Measurements from ENCODE around the gene ATP1A2.

ATP1A2 gene

GRCh38 chr1:160151303-160151702 lies 35.7 kb downstream of the ATP1A2 start, which contains the start of gene ATP1A4:
TSS of gene ATP1A4 (plus strand) at chr1:160151603. CDS start at chr1:160152041, 438 bp downstream.
- H3K27me3 Mint-ChIP-seq (ENCODE audit: low read depth), result peaks cover 17% of the 10 kb centered on the region
- no peaks in the 10 kb centered on the region for H3K4me1 Mint-ChIP-seq (ENCODE audit: low read depth)
- H3K4me3 Mint-ChIP-seq, result no peak within 1 kb of the TSS
- H3K27ac Mint-ChIP-seq, result no peak within 1 kb of the TSS
- no peaks in the 10 kb centered on the region for H3K9me3 Mint-ChIP-seq
- H3K36me3 Mint-ChIP-seq (ENCODE audit: low read depth), result no peaks in the 10 kb centered on the region

DNA sequence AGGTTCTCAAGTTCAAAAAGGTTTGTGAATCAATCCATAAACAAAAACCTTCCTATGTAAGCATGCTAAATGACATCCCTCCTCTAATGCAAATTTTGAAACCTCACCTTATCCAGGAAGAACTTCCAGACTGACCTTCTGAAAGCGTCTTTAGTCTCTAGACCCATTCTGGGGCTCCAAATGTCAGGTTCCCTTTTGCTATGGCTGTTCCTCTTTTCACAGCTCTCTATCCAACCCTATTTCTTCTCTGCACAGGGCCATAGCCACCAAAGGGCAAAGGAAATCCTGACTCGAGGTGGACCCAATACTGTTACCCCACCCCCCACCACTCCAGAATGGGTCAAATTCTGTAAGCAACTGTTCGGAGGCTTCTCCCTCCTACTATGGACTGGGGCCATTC lies 39.2 kb downstream of the ATP1A2 start:
- H3K4me3 Mint-ChIP-seq, result no peak overlapping the region
- no peaks in the 10 kb centered on the region for H3K9me3 Mint-ChIP-seq
- no peak overlapping the region for H3K27ac Mint-ChIP-seq
- H3K4me1 Mint-ChIP-seq (ENCODE audit: low read depth), result no peaks in the 10 kb centered on the region
- peaks cover 26% of the 10 kb centered on the region for H3K27me3 Mint-ChIP-seq (ENCODE audit: low read depth)
- no peaks in the 10 kb centered on the region for H3K36me3 Mint-ChIP-seq (ENCODE audit: low read depth)

- H3K36me3 Mint-ChIP-seq (ENCODE audit: low read depth), result no peaks in the 10 kb centered on the region
- no peak overlapping the region for H3K4me3 Mint-ChIP-seq
- no peak overlapping the region for H3K27ac Mint-ChIP-seq
- H3K9me3 Mint-ChIP-seq, result no peaks in the 10 kb centered on the region
- H3K27me3 Mint-ChIP-seq (ENCODE audit: low read depth), result peaks cover 29% of the 10 kb centered on the region
- no peaks in the 10 kb centered on the region for H3K4me1 Mint-ChIP-seq (ENCODE audit: low read depth)
These were observed 40.8 kb downstream of the ATP1A2 start for GRCh38 chr1:160156361-160156760.

DNA sequence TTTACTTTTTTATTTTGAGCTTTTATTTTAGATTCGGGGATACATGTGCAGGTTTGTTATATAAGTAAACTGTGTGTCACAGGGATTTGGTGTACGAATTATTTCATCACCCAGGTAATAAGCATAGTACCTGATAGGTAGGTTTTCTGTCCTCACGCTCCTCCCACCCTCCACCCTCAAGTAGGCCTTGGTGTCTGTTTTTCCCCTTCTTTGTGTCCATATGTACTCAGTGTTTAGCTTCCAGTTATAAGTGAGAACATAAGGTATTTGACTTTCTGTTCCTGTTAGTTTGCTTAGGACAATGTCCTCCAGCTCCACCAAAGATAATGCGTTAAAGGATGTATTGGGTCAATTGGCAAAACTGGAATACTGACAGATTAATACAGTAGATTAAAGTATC lies 41.6 kb downstream of the ATP1A2 start:
- H3K36me3 Mint-ChIP-seq (ENCODE audit: low read depth), result no peaks in the 10 kb centered on the region
- H3K9me3 Mint-ChIP-seq, result no peaks in the 10 kb centered on the region
- H3K27ac Mint-ChIP-seq, result no peak overlapping the region
- H3K4me3 Mint-ChIP-seq, result no peak overlapping the region
- peaks cover 35% of the 10 kb centered on the region for H3K27me3 Mint-ChIP-seq (ENCODE audit: low read depth)
- H3K4me1 Mint-ChIP-seq (ENCODE audit: low read depth), result no peaks in the 10 kb centered on the region

DNA sequence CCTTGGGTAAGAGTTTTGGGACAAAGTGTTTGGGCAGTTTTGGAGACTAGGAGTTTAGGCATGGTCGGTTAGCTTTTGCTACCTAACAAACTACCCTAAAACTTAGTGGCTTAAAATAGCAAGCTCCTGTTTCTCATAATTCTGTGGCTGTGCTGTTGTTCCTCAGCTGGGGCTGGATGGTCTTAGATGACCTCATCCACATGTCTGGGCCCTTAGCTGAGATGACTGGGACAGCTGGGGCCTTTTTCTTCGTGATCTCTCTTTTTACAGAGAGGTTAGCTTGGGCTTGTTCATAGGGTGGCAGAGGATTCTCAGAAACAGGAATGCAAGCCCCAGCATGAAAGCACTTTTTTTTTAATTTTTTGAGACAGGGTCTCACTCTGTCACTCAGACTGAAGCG lies 42.5 kb downstream of the ATP1A2 start:
- no peaks in the 10 kb centered on the region for H3K36me3 Mint-ChIP-seq (ENCODE audit: low read depth)
- H3K4me3 Mint-ChIP-seq, result no peak overlapping the region
- no peak overlapping the region for H3K27ac Mint-ChIP-seq
- no peaks in the 10 kb centered on the region for H3K9me3 Mint-ChIP-seq
- H3K27me3 Mint-ChIP-seq (ENCODE audit: low read depth), result peaks cover 35% of the 10 kb centered on the region
- H3K4me1 Mint-ChIP-seq (ENCODE audit: low read depth), result no peaks in the 10 kb centered on the region

- Mint-ChIP-seq H3K36me3 (ENCODE audit: low read depth) (no peaks in the 10 kb centered on the region), H3K4me3 (no peak overlapping the region), H3K4me1 (ENCODE audit: low read depth) (no peaks in the 10 kb centered on the region), H3K27me3 (ENCODE audit: low read depth) (peaks cover 35% of the 10 kb centered on the region), H3K9me3 (no peaks in the 10 kb centered on the region), H3K27ac (no peak overlapping the region)
These were observed 43.0 kb downstream of the ATP1A2 start for GRCh38 chr1:160158534-160158933.

DNA sequence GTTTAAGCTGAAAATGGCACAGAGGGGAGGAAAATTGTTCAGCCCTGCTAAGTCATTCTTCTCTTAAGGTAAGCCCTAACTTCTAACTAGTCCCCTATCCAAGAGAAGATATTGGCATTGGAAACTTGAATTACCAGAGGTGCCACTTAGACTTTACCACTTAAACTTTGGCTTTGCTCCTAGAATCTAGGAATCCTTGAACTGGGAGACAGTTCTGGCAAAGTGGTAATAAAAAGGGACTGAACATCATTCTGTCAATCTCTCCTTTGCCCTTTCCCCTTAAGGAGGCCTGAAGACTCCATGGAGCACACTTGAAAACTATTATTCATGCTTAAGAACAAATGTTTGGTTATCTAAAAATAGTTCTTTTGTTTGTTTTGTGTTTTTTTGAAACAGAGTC lies 44.3 kb downstream of the ATP1A2 start:
- Mint-ChIP-seq H3K27ac (no peak overlapping the region), H3K4me1 (ENCODE audit: low read depth) (no peaks in the 10 kb centered on the region), H3K36me3 (ENCODE audit: low read depth) (no peaks in the 10 kb centered on the region), H3K9me3 (no peaks in the 10 kb centered on the region), H3K4me3 (no peak overlapping the region), H3K27me3 (ENCODE audit: low read depth) (peaks cover 44% of the 10 kb centered on the region)

- H3K27ac Mint-ChIP-seq, result no peak overlapping the region
- peaks cover 48% of the 10 kb centered on the region for H3K27me3 Mint-ChIP-seq (ENCODE audit: low read depth)
- H3K4me1 Mint-ChIP-seq (ENCODE audit: low read depth), result no peaks in the 10 kb centered on the region
- H3K4me3 Mint-ChIP-seq, result no peak overlapping the region
- no peaks in the 10 kb centered on the region for H3K9me3 Mint-ChIP-seq
- no peaks in the 10 kb centered on the region for H3K36me3 Mint-ChIP-seq (ENCODE audit: low read depth)
These were observed 46.6 kb downstream of the ATP1A2 start for GRCh38 chr1:160161965-160162705.

DNA sequence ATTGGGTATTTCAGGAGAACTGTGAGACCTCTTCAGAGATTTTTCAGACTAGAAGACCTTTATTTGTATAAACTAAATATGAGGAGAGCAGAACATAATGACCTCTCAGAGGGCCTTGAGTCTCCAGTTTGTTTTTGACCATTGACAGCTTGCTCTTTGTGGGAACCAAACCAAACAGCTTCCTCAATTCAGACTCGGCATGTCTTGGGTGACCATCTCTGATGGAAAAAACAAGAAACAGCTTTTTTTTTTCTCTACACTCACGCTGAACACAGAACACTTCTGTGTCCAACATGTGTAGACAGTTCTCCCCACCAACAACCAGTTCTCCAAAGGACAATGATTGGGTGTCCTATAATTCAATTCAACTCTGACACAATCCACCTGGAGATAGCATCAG lies 47.4 kb downstream of the ATP1A2 start:
- no peak overlapping the region for H3K27ac Mint-ChIP-seq
- H3K4me3 Mint-ChIP-seq, result no peak overlapping the region
- no peaks in the 10 kb centered on the region for H3K9me3 Mint-ChIP-seq
- peaks cover 44% of the 10 kb centered on the region for H3K27me3 Mint-ChIP-seq (ENCODE audit: low read depth)
- H3K4me1 Mint-ChIP-seq (ENCODE audit: low read depth), result no peaks in the 10 kb centered on the region
- no peaks in the 10 kb centered on the region for H3K36me3 Mint-ChIP-seq (ENCODE audit: low read depth)

- H3K27ac Mint-ChIP-seq, result no peak overlapping the region
These were observed 48.1 kb downstream of the ATP1A2 start for GRCh38 chr1:160163615-160164014.

DNA sequence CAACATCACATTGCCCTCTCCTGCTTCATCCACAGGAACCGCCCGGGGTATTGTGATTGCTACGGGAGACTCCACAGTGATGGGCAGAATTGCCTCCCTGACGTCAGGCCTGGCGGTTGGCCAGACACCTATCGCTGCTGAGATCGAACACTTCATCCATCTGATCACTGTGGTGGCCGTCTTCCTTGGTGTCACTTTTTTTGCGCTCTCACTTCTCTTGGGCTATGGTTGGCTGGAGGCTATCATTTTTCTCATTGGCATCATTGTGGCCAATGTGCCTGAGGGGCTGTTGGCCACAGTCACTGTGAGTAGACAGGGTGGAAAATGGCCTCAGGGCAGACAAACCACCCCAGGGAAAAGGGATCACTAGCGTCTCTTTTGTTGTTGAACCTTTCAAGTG lies 48.6 kb downstream of the ATP1A2 start:
- H3K27me3 Mint-ChIP-seq (ENCODE audit: low read depth), result peaks cover 44% of the 10 kb centered on the region
- H3K4me1 Mint-ChIP-seq (ENCODE audit: low read depth), result no peaks in the 10 kb centered on the region
- no peak overlapping the region for H3K27ac Mint-ChIP-seq
- no peaks in the 10 kb centered on the region for H3K9me3 Mint-ChIP-seq
- H3K4me3 Mint-ChIP-seq, result no peak overlapping the region
- no peaks in the 10 kb centered on the region for H3K36me3 Mint-ChIP-seq (ENCODE audit: low read depth)

More at GRCh38 chr1:160163615-160164014, 48.1 kb downstream of the ATP1A2 start:
- Mint-ChIP-seq H3K9me3 (no peaks in the 10 kb centered on the region), H3K27me3 (ENCODE audit: low read depth) (peaks cover 43% of the 10 kb centered on the region), H3K4me3 (no peak overlapping the region), H3K4me1 (ENCODE audit: low read depth) (no peaks in the 10 kb centered on the region), H3K36me3 (ENCODE audit: low read depth) (no peaks in the 10 kb centered on the region)

DNA sequence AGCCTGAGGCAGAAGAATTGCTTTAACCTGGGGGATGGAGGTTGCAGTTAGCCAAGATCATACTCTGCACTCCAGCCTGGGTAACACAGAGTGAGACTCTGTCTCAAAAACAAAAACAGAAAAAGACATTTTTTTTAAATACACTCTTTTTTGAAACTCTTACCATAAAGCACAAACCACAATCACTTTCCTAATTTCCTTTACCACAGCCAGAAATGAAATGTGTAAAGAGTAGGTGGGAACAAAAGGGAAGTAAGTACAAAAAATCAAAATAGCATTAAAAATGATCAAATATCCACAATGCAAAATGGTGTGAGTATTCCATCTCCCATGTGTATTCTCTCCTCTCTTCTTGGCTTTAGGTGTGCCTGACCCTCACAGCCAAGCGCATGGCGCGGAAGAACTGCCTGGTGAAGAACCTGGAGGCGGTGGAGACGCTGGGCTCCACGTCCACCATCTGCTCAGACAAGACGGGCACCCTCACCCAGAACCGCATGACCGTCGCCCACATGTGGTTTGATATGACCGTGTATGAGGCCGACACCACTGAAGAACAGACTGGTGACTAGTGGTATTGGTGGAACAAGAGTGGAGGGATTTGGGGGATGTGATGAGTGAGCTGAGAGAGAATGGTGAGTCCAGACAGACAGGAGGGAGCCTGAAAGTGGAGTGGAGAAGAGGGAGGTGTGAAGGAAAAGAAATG lies 50.8 kb downstream of the ATP1A2 start:
- peaks cover 7% of the 10 kb centered on the region for H3K4me1 Mint-ChIP-seq (ENCODE audit: low read depth)
- no peak overlapping the region for H3K27ac Mint-ChIP-seq
- H3K4me3 Mint-ChIP-seq, result no peak overlapping the region
- no peaks in the 10 kb centered on the region for H3K36me3 Mint-ChIP-seq (ENCODE audit: low read depth)
- no peaks in the 10 kb centered on the region for H3K9me3 Mint-ChIP-seq
- peaks cover 47% of the 10 kb centered on the region for H3K27me3 Mint-ChIP-seq (ENCODE audit: low read depth)

GRCh38 chr1:160167056-160167455 lies 51.5 kb downstream of the ATP1A2 start:
- H3K9me3 Mint-ChIP-seq, result no peaks in the 10 kb centered on the region
- H3K27me3 Mint-ChIP-seq (ENCODE audit: low read depth), result peaks cover 43% of the 10 kb centered on the region
- no peak overlapping the region for H3K4me3 Mint-ChIP-seq
- peaks cover 7% of the 10 kb centered on the region for H3K4me1 Mint-ChIP-seq (ENCODE audit: low read depth)
- no peak overlapping the region for H3K27ac Mint-ChIP-seq
- H3K36me3 Mint-ChIP-seq (ENCODE audit: low read depth), result no peaks in the 10 kb centered on the region

DNA sequence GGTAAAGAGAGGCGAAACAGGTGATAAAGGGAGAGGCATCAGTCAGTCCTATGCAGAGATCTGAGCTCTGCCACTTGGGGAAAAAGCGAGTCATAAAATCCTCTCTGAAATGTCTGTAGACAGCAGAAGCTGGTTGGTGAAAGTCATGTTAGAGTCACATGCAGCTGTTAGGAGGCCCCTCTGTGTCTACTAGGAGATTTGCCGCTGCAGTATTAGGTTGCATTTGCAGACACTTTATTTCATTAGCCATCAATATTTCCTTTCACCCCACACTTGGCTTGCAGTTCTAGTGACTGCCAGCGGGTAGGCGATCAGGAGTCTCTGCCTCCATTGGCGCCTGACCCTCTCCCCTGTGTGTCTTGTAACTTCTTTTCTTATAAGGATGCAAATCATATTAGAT lies 52.0 kb downstream of the ATP1A2 start:
- Mint-ChIP-seq H3K4me1 (ENCODE audit: low read depth) (peaks cover 7% of the 10 kb centered on the region), H3K4me3 (no peak overlapping the region), H3K36me3 (ENCODE audit: low read depth) (no peaks in the 10 kb centered on the region), H3K9me3 (no peaks in the 10 kb centered on the region), H3K27me3 (ENCODE audit: low read depth) (peaks cover 47% of the 10 kb centered on the region), H3K27ac (no peak overlapping the region)

DNA sequence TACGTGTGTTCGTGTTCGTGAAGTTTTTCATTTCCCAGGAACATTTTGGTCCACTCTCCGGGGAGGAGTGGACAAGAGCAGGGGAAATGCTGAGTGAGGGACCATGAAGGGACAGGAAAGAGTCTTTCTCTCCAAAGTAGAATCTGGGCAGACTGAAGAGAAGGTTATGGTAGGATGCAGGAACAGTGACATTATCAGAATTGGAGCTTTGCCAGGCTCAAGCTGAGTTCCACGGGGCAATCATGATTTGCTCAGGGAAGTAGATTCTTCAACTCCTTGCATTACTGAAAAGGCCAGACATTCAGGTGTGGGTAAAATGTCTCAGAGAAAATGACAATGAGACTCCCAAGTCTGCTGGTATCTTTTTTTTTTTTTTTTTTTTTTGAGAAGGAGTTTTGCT lies 52.5 kb downstream of the ATP1A2 start:
- Mint-ChIP-seq H3K27ac (no peak overlapping the region), H3K4me1 (ENCODE audit: low read depth) (peaks cover 7% of the 10 kb centered on the region), H3K36me3 (ENCODE audit: low read depth) (no peaks in the 10 kb centered on the region), H3K27me3 (ENCODE audit: low read depth) (peaks cover 51% of the 10 kb centered on the region), H3K9me3 (no peaks in the 10 kb centered on the region), H3K4me3 (no peak overlapping the region)

Data from T-helper 1 cell treated with Interleukin-12 subunit alpha and Interleukin-12 subunit beta and Interleukin-4 antibody, amounts not matched to agents 30 μg/mL and 1 μg/mL, for 36 hours (primary cell).